HepG2 (cell line): ENCODE data around the gene RAB3C. TPM values are rescaled to one million over a fixed set of nuclear protein-coding genes. Genes with fewer than 3 reads are reported as not detected.
A peak's percentile ranks its signal among the peaks of the same experiment; 100 is the strongest.

Source experiments
- ATAC-seq: fragments of 200-7000 bp; cut with Tn5 transposase; 3 replicates; pipeline ENCODE4 v1.9.1; 2020; ENCODE audit warnings: mild to moderate bottlenecking, moderate library complexity
- BruUV-seq: library from RNA; stranded (reverse); fragments of 400-500 nt; replicated peaks from 2 replicates; lab custom pipeline; 2021; lab: Mats Ljungman, UMichigan
- CTCF ChIA-PET: fragments of 300-600 bp; formaldehyde crosslinking; extraction: SDS; loops from one replicate; lab custom pipeline; 2021; ENCODE audit warnings: low total read pairs, inconsistent platforms, low intra/inter-chr PET ratio; lab: Yijun Ruan, JAX
- POLR2A ChIA-PET: fragments of 350-600 bp; sonication (Branson Sonifier 250); formaldehyde crosslinking; loops from one replicate; lab custom pipeline; 2020; ENCODE audit warnings: antibody characterized with exemption, inconsistent platforms; lab: Yijun Ruan, JAX
- DNase-seq: peaks from one replicate; pipeline ENCODE4 v3.0.0-alpha.2; 2015; ENCODE audit warnings: low spot score
- FAIRE-seq: peaks from 3 replicates; lab custom pipeline; 2011; peaks lifted over from hg19 to GRCh38; lab: Jason Lieb, UNC
- H2AFZ ChIP-seq: one replicate; pipeline ENCODE4 v1.6.1; 2011; ENCODE audit warnings: low read length, inconsistent platforms
- H3K27ac ChIP-seq: fragments of 300-600 bp; 3 replicates; pipeline ENCODE4 v1.8.0; 2011; ENCODE audit warnings: mixed run types, mild to moderate bottlenecking, mixed read lengths, low read length, inconsistent platforms; ENCODE audit not compliant: insufficient read depth; ENCODE audit errors: extremely low read length
- H3K27me3 ChIP-seq, 2 experiments: fragments of 200-600 bp in 1 of 2; 2 replicates in 1 of 2; 3 replicates in 1 of 2; pipeline versions ENCODE4 v1.6.0 to v1.8.0; 2011; ENCODE audit warnings: low read length in 2 of 2, mild to moderate bottlenecking in 2 of 2, moderate library complexity in 2 of 2, inconsistent platforms in 1 of 2; ENCODE audit not compliant: insufficient read depth in 2 of 2, control insufficient read depth in 1 of 2
- H3K36me3 ChIP-seq, 2 experiments: fragments of 200-600 bp in 1 of 2; replicated peaks in 1 of 2; 2 replicates in 1 of 2; 3 replicates in 1 of 2; pipeline versions ENCODE4 v1.5.1 to v1.8.0; 2011; ENCODE audit warnings: low read length in 2 of 2, inconsistent platforms in 1 of 2; ENCODE audit not compliant: insufficient read depth in 2 of 2, control insufficient read depth in 1 of 2
- H3K4me1 ChIP-seq: 2 replicates; pipeline ENCODE4 v1.5.1; 2012; ENCODE audit warnings: low read length, inconsistent platforms; ENCODE audit not compliant: insufficient read depth
- H3K4me2 ChIP-seq: 2 replicates; pipeline ENCODE4 v1.6.0; 2011; ENCODE audit warnings: low read depth, low read length, inconsistent platforms
- H3K4me3 ChIP-seq, 3 experiments: fragments of 200-600 bp in 1 of 3; sonication (generic), shearing (Covaris generic) in 1 of 3; replicated peaks in 1 of 3; 2 replicates each; pipeline ENCODE4 v1.5.1; 2011 to 2016; ENCODE audit warnings: low read length in 3 of 3, inconsistent platforms in 2 of 3, low read depth in 2 of 3, mild to moderate bottlenecking in 2 of 3, control low read depth in 1 of 3, mixed read lengths in 1 of 3; ENCODE audit not compliant: insufficient read depth in 1 of 3
- H3K79me2 ChIP-seq: one replicate; pipeline ENCODE4 v1.6.1; 2011; ENCODE audit warnings: low read length, inconsistent platforms; ENCODE audit not compliant: insufficient read depth
- H3K9ac ChIP-seq: 2 replicates; pipeline ENCODE4 v1.6.0; 2011; ENCODE audit warnings: mild to moderate bottlenecking, low read depth, low read length, inconsistent platforms; ENCODE audit not compliant: insufficient read depth
- H3K9me3 ChIP-seq: 2 replicates; pipeline ENCODE4 v1.5.1; 2012; ENCODE audit warnings: mild to moderate bottlenecking, low read length
- H4K20me1 ChIP-seq: 2 replicates; pipeline ENCODE4 v1.6.0; 2011; ENCODE audit warnings: inconsistent platforms, mild to moderate bottlenecking, low read length, moderate library complexity; ENCODE audit not compliant: insufficient read depth
- CREBL2 ChIP-seq: sonication (generic); formaldehyde crosslinking; IDR thresholded peaks from 2 replicates; pipeline ENCODE4 v1.8.1; 2023; ENCODE audit warnings: missing genetic modification reagents, mild to moderate bottlenecking, borderline replicate concordance
- NR0B2 ChIP-seq: sonication (generic); formaldehyde crosslinking; IDR thresholded peaks from 2 replicates; pipeline ENCODE4 v1.4.0; 2020; ENCODE audit warnings: mild to moderate bottlenecking, missing genetic modification reagents
- STAG1 ChIP-seq: sonication (generic); formaldehyde crosslinking; IDR thresholded peaks from 2 replicates; pipeline ENCODE4 v1.4.0; 2020; ENCODE audit warnings: missing genetic modification reagents
- TAF1 ChIP-seq: sonication (generic); formaldehyde crosslinking; IDR thresholded peaks from 2 replicates; pipeline ENCODE4 v1.4.0; 2020; ENCODE audit warnings: missing genetic modification reagents
- YEATS4 ChIP-seq: sonication (generic); formaldehyde crosslinking; IDR thresholded peaks from 2 replicates; pipeline ENCODE4 v1.4.0; 2020; ENCODE audit warnings: missing genetic modification reagents, borderline replicate concordance
- ZBTB10 ChIP-seq: sonication (generic); formaldehyde crosslinking; IDR thresholded peaks from 2 replicates; pipeline ENCODE4 v1.4.0; 2020; ENCODE audit warnings: missing genetic modification reagents, borderline replicate concordance
- WGBS: methylation state at CpG from one replicate; pipeline ENCODE4 v1.1.6; 2017; ENCODE audit warnings: low lambda C conversion rate; 5-methylcytosine and 5-hydroxymethylcytosine counted together
- in situ Hi-C: cut with HindIII; loops from 2 replicates; pipeline ENCODE4 v1.10.0; 2017; ENCODE audit warnings: low pct_unique_long_range_greater_than_20kb; ENCODE audit not compliant: extremely low pct_ligation_motif_present
- intact Hi-C: fragments of 100-400 bp; cut with micrococcal nuclease; formaldehyde crosslinking; loops from one replicate; pipeline ENCODE4 v1.10.0; 2022; ENCODE audit not compliant: unreplicated experiment
- polyA plus RNA-seq, 8 experiments: library from polyadenylated mRNA; depleted of rRNA in 3 of 8; stranded (reverse) in 7 of 8; unstranded in 1 of 8; fragments of >200 nt; fragmentation: Illumina TruSeq in 4 of 8; extraction: Trizol in 4 of 8; gene quantifications; 2 replicates each; pipeline versions ENCODE4 v1.2.1 to v1.2.3, GENCODE V29; 2011 to 2016; ENCODE audit warnings: low read depth in 4 of 8, missing spikeins in 1 of 8, mixed read lengths in 1 of 8; ENCODE audit not compliant: insufficient read depth in 1 of 8
- total RNA-seq, 5 experiments: library from RNA; depleted of rRNA; stranded (reverse); fragments of >200 nt; fragmentation: Illumina TruSeq; extraction: Trizol; gene quantifications; 2 replicates each; pipeline ENCODE4 v1.2.3, GENCODE V29; 2016; ENCODE audit warnings: low read depth in 1 of 5
- TF ChIP-seq, protein P1 (sequence below): sonication (generic); formaldehyde crosslinking; IDR thresholded peaks from 2 replicates; pipeline ENCODE4 v1.5.0; 2020; ENCODE audit warnings: mild to moderate bottlenecking, missing genetic modification reagents, moderate library complexity
- TF ChIP-seq, protein P2 (sequence below): sonication (generic); formaldehyde crosslinking; IDR thresholded peaks from 2 replicates; pipeline ENCODE4 v1.4.0; 2020; ENCODE audit warnings: low read depth, mild to moderate bottlenecking, missing genetic modification reagents
- TF ChIP-seq, protein P3 (sequence below): sonication (generic); formaldehyde crosslinking; conservative IDR thresholded peaks from 2 replicates; pipeline ENCODE4 v1.8.0; 2022; ENCODE audit warnings: low read depth, missing genetic modification reagents

Gene RAB3C
- total and polyA plus RNA-seq, 2 of the 13 experiments (the other 11 are each of a cell fraction or from before 2014, with no cell fraction given): not detected

- Histone ChIP-seq H2AFZ (no peak overlapping the region), H3K9me3 (no peaks in the 10 kb centered on the region), H3K27me3 (peaks cover 0 to 10% of the 10 kb centered on the region in 2 experiments; a peak in 1 of 5 replicates), H3K9ac (no peak overlapping the region), H3K79me2 (no peaks in the 10 kb centered on the region), H3K4me3 (no peak overlapping the region), H3K27ac (no peak overlapping the region), H3K4me2 (no peak overlapping the region), H4K20me1 (no peaks in the 10 kb centered on the region), H3K36me3 (no peaks in the 10 kb centered on the region), H3K4me1 (no peaks in the 10 kb centered on the region)
- POLR2A ChIA-PET: no interaction called here
- no TSS peak for BruUV-seq
- ATAC-seq (no peak), FAIRE-seq (no peak), DNase-seq (no peak)
- WGBS: 0% methylated on average over 1 of the region's 2 CpGs
- intact Hi-C loops: no loop called here
- TF ChIP-seq STAG1 (peak; percentile 26; the same call in 1 of the 2 replicates), TAF1 (no peak), NR0B2 (CRISPR knock-in tag) (no peak), YEATS4 (CRISPR knock-in tag) (no peak), CREBL2 (CRISPR knock-in tag) (no peak), ZBTB10 (CRISPR knock-in tag) (no peak)
- TF ChIP-seq, protein P1, sequence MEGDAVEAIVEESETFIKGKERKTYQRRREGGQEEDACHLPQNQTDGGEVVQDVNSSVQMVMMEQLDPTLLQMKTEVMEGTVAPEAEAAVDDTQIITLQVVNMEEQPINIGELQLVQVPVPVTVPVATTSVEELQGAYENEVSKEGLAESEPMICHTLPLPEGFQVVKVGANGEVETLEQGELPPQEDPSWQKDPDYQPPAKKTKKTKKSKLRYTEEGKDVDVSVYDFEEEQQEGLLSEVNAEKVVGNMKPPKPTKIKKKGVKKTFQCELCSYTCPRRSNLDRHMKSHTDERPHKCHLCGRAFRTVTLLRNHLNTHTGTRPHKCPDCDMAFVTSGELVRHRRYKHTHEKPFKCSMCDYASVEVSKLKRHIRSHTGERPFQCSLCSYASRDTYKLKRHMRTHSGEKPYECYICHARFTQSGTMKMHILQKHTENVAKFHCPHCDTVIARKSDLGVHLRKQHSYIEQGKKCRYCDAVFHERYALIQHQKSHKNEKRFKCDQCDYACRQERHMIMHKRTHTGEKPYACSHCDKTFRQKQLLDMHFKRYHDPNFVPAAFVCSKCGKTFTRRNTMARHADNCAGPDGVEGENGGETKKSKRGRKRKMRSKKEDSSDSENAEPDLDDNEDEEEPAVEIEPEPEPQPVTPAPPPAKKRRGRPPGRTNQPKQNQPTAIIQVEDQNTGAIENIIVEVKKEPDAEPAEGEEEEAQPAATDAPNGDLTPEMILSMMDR (CRISPR knock-in tag): 0 out of 2 replicates have a peak, but pooled peaks have one; percentile 10
- TF ChIP-seq, protein P2, sequence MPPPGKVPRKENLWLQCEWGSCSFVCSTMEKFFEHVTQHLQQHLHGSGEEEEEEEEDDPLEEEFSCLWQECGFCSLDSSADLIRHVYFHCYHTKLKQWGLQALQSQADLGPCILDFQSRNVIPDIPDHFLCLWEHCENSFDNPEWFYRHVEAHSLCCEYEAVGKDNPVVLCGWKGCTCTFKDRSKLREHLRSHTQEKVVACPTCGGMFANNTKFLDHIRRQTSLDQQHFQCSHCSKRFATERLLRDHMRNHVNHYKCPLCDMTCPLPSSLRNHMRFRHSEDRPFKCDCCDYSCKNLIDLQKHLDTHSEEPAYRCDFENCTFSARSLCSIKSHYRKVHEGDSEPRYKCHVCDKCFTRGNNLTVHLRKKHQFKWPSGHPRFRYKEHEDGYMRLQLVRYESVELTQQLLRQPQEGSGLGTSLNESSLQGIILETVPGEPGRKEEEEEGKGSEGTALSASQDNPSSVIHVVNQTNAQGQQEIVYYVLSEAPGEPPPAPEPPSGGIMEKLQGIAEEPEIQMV (CRISPR knock-in tag): no peak
- TF ChIP-seq, protein P3, sequence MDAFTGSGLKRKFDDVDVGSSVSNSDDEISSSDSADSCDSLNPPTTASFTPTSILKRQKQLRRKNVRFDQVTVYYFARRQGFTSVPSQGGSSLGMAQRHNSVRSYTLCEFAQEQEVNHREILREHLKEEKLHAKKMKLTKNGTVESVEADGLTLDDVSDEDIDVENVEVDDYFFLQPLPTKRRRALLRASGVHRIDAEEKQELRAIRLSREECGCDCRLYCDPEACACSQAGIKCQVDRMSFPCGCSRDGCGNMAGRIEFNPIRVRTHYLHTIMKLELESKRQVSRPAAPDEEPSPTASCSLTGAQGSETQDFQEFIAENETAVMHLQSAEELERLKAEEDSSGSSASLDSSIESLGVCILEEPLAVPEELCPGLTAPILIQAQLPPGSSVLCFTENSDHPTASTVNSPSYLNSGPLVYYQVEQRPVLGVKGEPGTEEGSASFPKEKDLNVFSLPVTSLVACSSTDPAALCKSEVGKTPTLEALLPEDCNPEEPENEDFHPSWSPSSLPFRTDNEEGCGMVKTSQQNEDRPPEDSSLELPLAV (CRISPR knock-in tag): no peak
- in situ Hi-C loops: no loop called here
- CTCF ChIA-PET: no interaction called here
Measured at GRCh38 chr5:58902765-58903164, 319.9 kb downstream of the RAB3C start.
